D341Med (cell line): ENCODE data around the gene TBCCD1.
"Not testable (repeated sequence)": the region's sequence is repeated elsewhere in the genome, so short reads cannot be mapped to it uniquely, and the experiment has no call there.

ENCODE experiments used
- DNase-seq: peaks from one replicate; pipeline ENCODE4 v3.0.0; 2012; ENCODE audit warnings: low spot score

Gene TBCCD1

GRCh38 chr3:186596568-186597287 lies 29.6 kb upstream of the TBCCD1 start:
- DNase-seq: no peak

GRCh38 chr3:186594591-186595113 lies 27.5 kb upstream of the TBCCD1 start:
- no peak for DNase-seq

- DNase-seq: no peak
These were observed 26.7 kb upstream of the TBCCD1 start for GRCh38 chr3:186593862-186594261.

DNA sequence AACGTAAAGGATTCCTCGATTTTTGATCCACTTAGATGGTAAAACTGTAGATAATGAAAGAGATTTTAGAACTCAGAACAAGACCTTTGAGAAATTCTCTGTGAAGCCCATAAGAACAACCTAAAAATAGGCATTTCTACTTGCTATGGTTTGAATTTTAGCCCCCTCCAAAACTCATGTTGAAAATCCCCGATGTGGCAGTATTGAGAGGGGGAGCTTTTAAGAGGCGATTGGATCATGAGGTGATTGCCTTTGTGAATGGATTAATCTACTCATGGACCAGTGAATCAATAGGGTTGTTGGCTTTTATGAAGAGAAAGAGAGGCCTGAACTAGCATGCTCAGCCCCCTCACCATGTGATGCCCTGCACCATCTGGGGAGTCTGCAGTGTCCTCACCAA lies 25.5 kb upstream of the TBCCD1 start:
- no peak for DNase-seq

DNA sequence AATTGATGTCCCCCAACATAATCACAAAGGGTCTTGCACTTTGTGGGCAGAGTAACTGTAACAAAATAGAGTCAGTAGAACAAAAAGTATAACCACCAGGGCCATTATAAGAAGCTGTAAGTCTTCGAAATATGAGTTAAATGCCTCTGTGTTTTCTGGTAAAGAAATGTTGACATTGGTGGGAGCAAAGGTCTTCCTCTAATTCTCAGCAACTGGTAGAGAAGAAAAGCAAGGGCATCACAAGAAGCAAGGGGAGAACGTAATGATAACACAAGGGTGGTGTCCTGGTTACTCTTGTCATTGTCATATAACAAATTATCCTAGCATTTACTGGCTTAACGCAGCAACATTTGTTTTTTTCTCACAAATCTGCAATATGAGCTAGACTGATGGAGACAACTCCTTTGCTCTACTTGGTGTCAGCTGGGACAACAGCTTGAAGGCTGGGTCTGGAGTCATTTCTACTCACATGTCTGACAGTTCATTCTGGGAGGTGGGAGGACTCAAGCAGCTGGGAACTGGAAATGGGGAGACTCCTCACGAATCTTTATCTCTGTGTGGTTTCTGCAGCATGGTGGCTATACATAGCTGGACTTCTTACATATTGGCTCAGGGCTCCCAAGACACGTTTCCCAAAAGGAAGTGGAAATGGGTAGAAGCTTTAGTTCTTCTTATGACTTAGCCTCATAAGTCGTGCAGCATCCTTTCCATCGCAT lies 23.6 kb upstream of the TBCCD1 start:
- DNase-seq: no peak

DNA sequence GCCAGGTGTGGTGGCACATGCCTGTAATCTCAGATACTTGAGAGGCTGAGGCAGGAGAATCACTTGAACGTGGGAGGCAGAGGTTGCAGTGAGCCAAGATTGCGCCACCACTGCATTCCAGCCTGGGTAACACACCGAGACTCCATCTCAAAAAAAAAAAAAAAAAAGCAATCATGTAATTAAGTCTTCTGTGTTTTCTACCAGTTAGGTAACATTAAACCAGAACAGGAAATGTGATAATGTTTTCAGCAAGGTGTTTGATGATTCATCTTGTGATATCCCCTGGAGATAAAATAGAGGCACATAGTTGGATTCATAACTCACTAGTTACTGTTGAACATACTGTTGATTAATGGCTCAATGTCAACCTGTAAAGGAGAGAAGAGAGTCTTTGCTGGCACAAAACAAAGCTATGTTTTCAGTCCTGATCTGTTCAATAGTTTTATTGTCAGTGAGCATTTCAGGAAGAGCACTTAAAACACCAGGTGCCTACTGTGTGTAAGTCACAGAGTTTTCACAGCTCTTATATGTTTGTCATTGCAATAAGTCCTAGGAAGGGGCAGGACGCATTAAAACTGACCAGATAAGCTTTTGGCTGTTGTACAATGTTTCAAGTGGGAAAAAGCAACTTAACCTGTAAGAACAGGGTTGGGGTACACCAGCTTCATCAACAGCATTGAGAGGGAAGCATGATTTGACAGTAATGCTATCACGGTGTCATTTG lies 22.9 kb upstream of the TBCCD1 start:
- no peak for DNase-seq

DNA sequence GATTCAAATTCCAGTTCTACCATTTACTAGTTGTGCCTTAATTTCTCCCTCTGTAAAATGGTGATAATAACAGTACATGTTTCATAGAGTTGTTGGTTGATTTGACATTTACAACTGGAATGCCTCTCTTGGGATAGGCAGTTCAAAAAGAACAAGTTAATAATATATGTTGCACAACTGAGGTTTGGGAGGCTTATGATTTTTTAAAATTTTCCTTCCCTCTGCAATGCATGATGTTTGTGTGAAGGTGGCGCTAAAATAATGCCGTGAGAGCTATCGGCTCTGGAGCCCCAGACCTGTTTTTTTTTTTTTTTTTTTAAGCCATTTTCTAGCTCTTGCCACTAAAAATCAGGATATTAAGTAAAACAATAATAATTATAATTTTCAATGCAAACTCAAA lies 22.0 kb upstream of the TBCCD1 start:
- no peak for DNase-seq

GRCh38 chr3:186588632-186589031 lies 21.5 kb upstream of the TBCCD1 start:
- DNase-seq: no peak

- DNase-seq: no peak
These were observed 20.0 kb upstream of the TBCCD1 start for GRCh38 chr3:186587183-186587582.

- DNase-seq: not testable (repeated sequence)
These were observed 19.1 kb upstream of the TBCCD1 start for GRCh38 chr3:186586245-186586644.

GRCh38 chr3:186583831-186584230 lies 16.7 kb upstream of the TBCCD1 start:
- no peak for DNase-seq

DNA sequence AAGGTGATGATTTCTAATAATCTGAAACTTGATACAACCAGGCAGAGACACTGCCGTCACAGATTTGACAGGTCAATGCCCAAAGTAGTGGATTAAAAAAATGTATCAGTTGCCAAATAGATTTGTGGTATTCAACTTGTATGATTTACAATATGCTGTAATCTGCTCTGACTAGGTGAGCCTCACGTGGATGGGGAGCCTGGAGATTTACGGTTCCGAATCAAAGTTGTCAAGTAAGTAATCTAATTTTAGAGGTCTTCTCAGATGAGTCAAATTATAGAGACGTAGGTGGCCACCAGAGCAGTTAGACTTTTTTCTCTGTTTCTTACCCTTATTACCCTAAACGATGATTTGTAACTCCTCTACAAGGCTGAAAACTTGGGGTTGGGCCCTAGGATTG lies 15.4 kb upstream of the TBCCD1 start:
- no peak for DNase-seq

- DNase-seq: no peak
These were observed 13.6 kb upstream of the TBCCD1 start for GRCh38 chr3:186580785-186581184.

GRCh38 chr3:186577521-186577920 lies 10.4 kb upstream of the TBCCD1 start:
- DNase-seq: no peak

GRCh38 chr3:186571644-186572013 lies 4.5 kb upstream of the TBCCD1 start:
- DNase-seq: no peak

- no peak for DNase-seq
These were observed 4.0 kb upstream of the TBCCD1 start for GRCh38 chr3:186570941-186571643.

DNA sequence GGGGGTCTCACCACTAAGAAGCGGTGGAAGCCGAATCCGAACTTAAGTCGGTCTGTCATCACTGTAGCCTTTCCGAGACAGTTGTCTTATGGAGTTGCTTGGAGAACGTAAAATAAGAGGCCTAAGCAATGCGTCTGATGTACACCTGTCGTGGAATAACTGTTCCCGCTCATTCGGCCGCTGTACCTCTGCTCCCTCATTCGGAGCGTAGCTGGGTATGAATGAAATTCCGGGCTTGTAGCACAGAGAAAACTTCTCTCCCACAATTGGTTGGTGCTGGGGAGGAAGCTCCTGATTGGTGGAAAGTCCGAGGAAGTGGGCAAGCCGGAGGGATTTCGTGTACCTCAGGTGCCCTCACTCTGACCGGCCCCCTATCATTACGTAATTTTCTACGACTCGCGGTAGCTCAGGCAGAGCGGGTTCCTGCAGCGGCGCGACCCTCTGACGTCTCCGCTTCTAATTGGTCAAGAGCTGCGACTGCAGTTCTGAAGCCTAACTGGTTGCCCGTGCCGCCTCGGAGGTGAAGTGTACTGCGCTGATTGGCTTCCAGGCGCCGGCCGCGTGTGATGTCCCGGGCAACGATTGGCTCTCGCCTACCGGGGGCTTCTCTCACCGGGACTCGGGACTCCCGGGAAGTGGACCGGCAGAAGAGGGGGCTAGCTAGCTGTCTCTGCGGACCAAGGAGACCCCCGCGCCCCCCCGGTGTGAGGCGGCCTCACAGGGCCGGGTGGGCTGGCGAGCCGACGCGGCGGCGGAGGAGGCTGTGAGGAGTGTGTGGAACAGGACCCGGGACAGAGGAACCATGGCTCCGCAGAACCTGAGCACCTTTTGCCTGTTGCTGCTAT lies 3.2 kb upstream of the TBCCD1 start, which contains the start of gene DNAJB11:
Gene DNAJB11, plus strand, starts transcription at position 625 of the 845 bp plus-strand sequence. Its CDS starts 178 bp downstream, at position 803.
- DNase-seq: peak; percentile 95

GRCh38 chr3:186569779-186570095 lies 2.6 kb upstream of the TBCCD1 start:
- DNase-seq: no peak

GRCh38 chr3:186569361-186569760 lies 2.2 kb upstream of the TBCCD1 start:
- not testable (repeated sequence) for DNase-seq

DNA sequence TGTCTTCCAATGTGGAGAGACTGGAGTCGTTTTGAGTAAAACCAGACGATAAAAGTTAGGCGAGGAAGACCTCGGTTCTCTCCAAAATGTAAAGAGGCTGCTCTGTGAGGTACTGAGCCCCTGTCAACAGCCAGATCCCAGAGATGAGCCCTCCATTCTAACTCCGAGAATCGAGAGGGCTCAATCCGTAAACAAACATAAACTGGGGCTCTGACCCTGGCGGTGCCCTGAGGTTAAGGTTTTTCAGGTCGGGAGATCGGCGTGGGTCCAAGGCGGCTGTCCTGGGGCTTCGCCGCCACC lies 417 bp downstream of the TBCCD1 start:
- no peak for DNase-seq

GRCh38 chr3:186564586-186564985 lies 2.6 kb downstream of the TBCCD1 start:
- no peak for DNase-seq
